K562 (cell line): ENCODE results near the gene TM7SF3. TPM values are rescaled to one million over a fixed set of nuclear protein-coding genes. Genes with fewer than 3 reads are reported as not detected.

Experiments
- BACH1 ChIP-seq: fragments of 200-800 bp; sonication (Bioruptor generic); IDR thresholded peaks from 2 replicates; pipeline ENCODE4 v1.6.1; 2016; ENCODE audit warnings: missing genetic modification characterization, missing compliant biosample characterization
- BRD9 ChIP-seq: fragments of 450-650 bp; IDR thresholded peaks from 2 replicates; pipeline ENCODE4 v1.6.1; 2018; ENCODE audit warnings: low read depth; ENCODE audit not compliant: partially characterized antibody
- CEBPB ChIP-seq: fragments of 450-650 bp; IDR thresholded peaks from 2 replicates; pipeline ENCODE4 v1.6.1; 2016; ENCODE audit warnings: missing genetic modification characterization, missing compliant biosample characterization
- ETV5 ChIP-seq: sonication (generic); formaldehyde crosslinking; IDR thresholded peaks from 2 replicates; pipeline ENCODE4 v1.4.0; 2020; ENCODE audit warnings: low read depth, mild to moderate bottlenecking, missing genetic modification reagents
- FOXJ3 ChIP-seq: sonication (generic); formaldehyde crosslinking; IDR thresholded peaks from 2 replicates; pipeline ENCODE4 v1.4.0; 2020; ENCODE audit warnings: mild to moderate bottlenecking, missing genetic modification reagents
- FOXP4 ChIP-seq: sonication (generic); formaldehyde crosslinking; IDR thresholded peaks from 2 replicates; pipeline ENCODE4 v1.8.0; 2022; ENCODE audit warnings: mild to moderate bottlenecking, missing genetic modification reagents, borderline replicate concordance
- GATA2 ChIP-seq: sonication (generic); formaldehyde crosslinking; IDR thresholded peaks from 2 replicates; pipeline ENCODE4 v1.4.0; 2020; ENCODE audit warnings: mild to moderate bottlenecking, missing genetic modification reagents
- GATAD2A ChIP-seq: fragments of 450-650 bp; IDR thresholded peaks from 2 replicates; pipeline ENCODE4 v1.6.1; 2017
- HMG20B ChIP-seq: fragments of 250-450 bp; sonication (Bioruptor Pico); IDR thresholded peaks from 2 replicates; pipeline ENCODE4 v1.5.0; 2021; ENCODE audit warnings: mild to moderate bottlenecking
- IRF2 ChIP-seq: sonication (generic); formaldehyde crosslinking; IDR thresholded peaks from 2 replicates; pipeline ENCODE4 v1.8.1; 2022; ENCODE audit warnings: mild to moderate bottlenecking, missing genetic modification reagents
- MCM7 ChIP-seq, 2 experiments: fragments of 450-650 bp; IDR thresholded peaks; 2 replicates each; pipeline ENCODE4 v1.6.1; 2016 to 2018
- MEIS2 ChIP-seq: fragments of 450-650 bp; IDR thresholded peaks from 2 replicates; pipeline ENCODE4 v1.6.1; 2014; ENCODE audit warnings: mild to moderate bottlenecking; ENCODE audit not compliant: partially characterized antibody
- NEUROD1 ChIP-seq: fragments of 150-350 bp; IDR thresholded peaks from 2 replicates; pipeline ENCODE4 v1.6.1; 2014; ENCODE audit warnings: borderline replicate concordance, low read length, low read depth; ENCODE audit not compliant: partially characterized antibody
- NR3C1 ChIP-seq: sonication (generic); formaldehyde crosslinking; IDR thresholded peaks from 2 replicates; pipeline ENCODE4 v1.8.1; 2022; ENCODE audit warnings: missing genetic modification reagents
- PHB ChIP-seq: fragments of 250-450 bp; sonication (Bioruptor Pico); IDR thresholded peaks from 2 replicates; pipeline ENCODE4 v1.5.0; 2021
- PPARD ChIP-seq: fragments of 250-450 bp; sonication (Bioruptor Pico); IDR thresholded peaks from 2 replicates; pipeline ENCODE4 v1.8.0; 2022; ENCODE audit warnings: inconsistent platforms, mild to moderate bottlenecking, moderate library complexity
- SMAD4 ChIP-seq: fragments of 250-450 bp; sonication (Bioruptor Pico); conservative IDR thresholded peaks from 2 replicates; pipeline ENCODE4 v1.8.0; 2021; ENCODE audit warnings: inconsistent platforms, mild to moderate bottlenecking, moderate library complexity
- SMARCE1 ChIP-seq: fragments of 450-650 bp; IDR thresholded peaks from 2 replicates; pipeline ENCODE4 v1.7.1; 2016; ENCODE audit warnings: mild to moderate bottlenecking
- STAT5B ChIP-seq: fragments of 250-450 bp; sonication (Bioruptor Pico); IDR thresholded peaks from 2 replicates; pipeline ENCODE4 v1.8.0; 2021; ENCODE audit warnings: mild to moderate bottlenecking, inconsistent platforms
- ZNF384 ChIP-seq: IDR thresholded peaks from 2 replicates; pipeline ENCODE4 v1.6.1; 2012; ENCODE audit warnings: low read depth, low read length, improper control_type of control experiment
- ZNF75A ChIP-seq: fragments of 450-650 bp; formaldehyde crosslinking; IDR thresholded peaks from 2 replicates; pipeline ENCODE4 v1.4.0; 2020; ENCODE audit warnings: mild to moderate bottlenecking
- polyA plus RNA-seq, 8 experiments: library from polyadenylated mRNA; depleted of rRNA in 4 of 8; stranded (reverse) in 5 of 8; unstranded in 3 of 8; fragments of >200 nt; fragmentation: Nextera tagmentation in 2 of 8; fragmentation: Illumina TruSeq in 1 of 8; extraction: Ambion mirVana in 2 of 8; extraction: Trizol in 1 of 8; gene quantifications; 2 replicates each; pipeline versions ENCODE4 v1.2.1 to v1.2.3, GENCODE V29; 2011 to 2014; ENCODE audit warnings: inconsistent platforms in 1 of 8, missing spikeins in 1 of 8
- total RNA-seq, 7 experiments: library from RNA; depleted of rRNA in 6 of 7; stranded (reverse); fragments of >200 nt in 6 of 7; fragmentation: Illumina TruSeq in 2 of 7; extraction: Trizol in 2 of 7; gene quantifications; 2 replicates each; pipeline versions ENCODE4 v1.2.1 to v1.2.3, GENCODE V29; 2011 to 2021; ENCODE audit warnings: low replicate concordance in 1 of 7
- TF ChIP-seq, protein P1 (sequence below): fragments of 250-450 bp; sonication (Bioruptor Pico); IDR thresholded peaks from 2 replicates; pipeline ENCODE4 v1.5.0; 2020; ENCODE audit warnings: mild to moderate bottlenecking
- TF ChIP-seq, protein P2 (sequence below): sonication (generic); formaldehyde crosslinking; IDR thresholded peaks from 2 replicates; pipeline ENCODE4 v1.8.0; 2022; ENCODE audit warnings: mild to moderate bottlenecking, low read depth, missing genetic modification reagents
- TF ChIP-seq, protein P3 (sequence below): fragments of 250-450 bp; sonication (Bioruptor Pico); IDR thresholded peaks from 2 replicates; pipeline ENCODE4 v1.9.0; 2021; ENCODE audit warnings: mild to moderate bottlenecking
- TF ChIP-seq, protein P4 (sequence below): fragments of 450-650 bp; formaldehyde crosslinking; IDR thresholded peaks from 2 replicates; pipeline ENCODE4 v1.4.0; 2020; ENCODE audit warnings: mild to moderate bottlenecking, moderate library complexity

Gene TM7SF3
- total and polyA plus RNA-seq, 9 of the 15 experiments (the other 6 are each of a cell fraction or from before 2014, with no cell fraction given) = 9.3 to 90.4 (median 24.8) TPM

GRCh38 chr12:27014085-27014858 is at the start of gene TM7SF3 (continued):
- TF ChIP-seq, protein P1, sequence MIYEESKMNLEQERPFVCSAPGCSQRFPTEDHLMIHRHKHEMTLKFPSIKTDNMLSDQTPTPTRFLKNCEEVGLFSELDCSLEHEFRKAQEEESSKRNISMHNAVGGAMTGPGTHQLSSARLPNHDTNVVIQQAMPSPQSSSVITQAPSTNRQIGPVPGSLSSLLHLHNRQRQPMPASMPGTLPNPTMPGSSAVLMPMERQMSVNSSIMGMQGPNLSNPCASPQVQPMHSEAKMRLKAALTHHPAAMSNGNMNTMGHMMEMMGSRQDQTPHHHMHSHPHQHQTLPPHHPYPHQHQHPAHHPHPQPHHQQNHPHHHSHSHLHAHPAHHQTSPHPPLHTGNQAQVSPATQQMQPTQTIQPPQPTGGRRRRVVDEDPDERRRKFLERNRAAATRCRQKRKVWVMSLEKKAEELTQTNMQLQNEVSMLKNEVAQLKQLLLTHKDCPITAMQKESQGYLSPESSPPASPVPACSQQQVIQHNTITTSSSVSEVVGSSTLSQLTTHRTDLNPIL (CRISPR knock-in tag) = no peak
- TF ChIP-seq MEIS2 = no peak
- TF ChIP-seq STAT5B = no peak
- TF ChIP-seq, protein P2, sequence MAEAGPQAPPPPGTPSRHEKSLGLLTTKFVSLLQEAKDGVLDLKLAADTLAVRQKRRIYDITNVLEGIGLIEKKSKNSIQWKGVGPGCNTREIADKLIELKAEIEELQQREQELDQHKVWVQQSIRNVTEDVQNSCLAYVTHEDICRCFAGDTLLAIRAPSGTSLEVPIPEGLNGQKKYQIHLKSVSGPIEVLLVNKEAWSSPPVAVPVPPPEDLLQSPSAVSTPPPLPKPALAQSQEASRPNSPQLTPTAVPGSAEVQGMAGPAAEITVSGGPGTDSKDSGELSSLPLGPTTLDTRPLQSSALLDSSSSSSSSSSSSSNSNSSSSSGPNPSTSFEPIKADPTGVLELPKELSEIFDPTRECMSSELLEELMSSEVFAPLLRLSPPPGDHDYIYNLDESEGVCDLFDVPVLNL = no peak
- no peak for TF ChIP-seq FOXJ3 (CRISPR knock-in tag)
- no peak for TF ChIP-seq ZNF384
- TF ChIP-seq CEBPB (tag) = peak; percentile 81
- TF ChIP-seq SMARCE1 = no peak
- TF ChIP-seq BRD9 = no peak
- TF ChIP-seq BACH1 (tag) = 0 out of 2 replicates have a peak, but pooled peaks have one; percentile 32
- TF ChIP-seq SMAD4 (CRISPR knock-in tag) = peak; percentile 82
- TF ChIP-seq PPARD (CRISPR knock-in tag) = no peak
- TF ChIP-seq NEUROD1 = no peak
- no peak for TF ChIP-seq ETV5 (CRISPR knock-in tag)
- no peak for TF ChIP-seq HMG20B (CRISPR knock-in tag)
- TF ChIP-seq MCM7 (IDR thresholded peaks at IDR 0.05) = no peak
- no peak for TF ChIP-seq GATAD2A
- TF ChIP-seq GATA2 (CRISPR knock-in tag) = no peak
- TF ChIP-seq NR3C1 (CRISPR knock-in tag) = no peak
- no peak for TF ChIP-seq FOXP4 (CRISPR knock-in tag)
- no peak for TF ChIP-seq IRF2 (CRISPR knock-in tag)
- TF ChIP-seq, protein P3, sequence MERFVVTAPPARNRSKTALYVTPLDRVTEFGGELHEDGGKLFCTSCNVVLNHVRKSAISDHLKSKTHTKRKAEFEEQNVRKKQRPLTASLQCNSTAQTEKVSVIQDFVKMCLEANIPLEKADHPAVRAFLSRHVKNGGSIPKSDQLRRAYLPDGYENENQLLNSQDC (CRISPR knock-in tag) = no peak
- TF ChIP-seq ZNF75A (CRISPR knock-in tag) = no peak
- TF ChIP-seq, protein P4, sequence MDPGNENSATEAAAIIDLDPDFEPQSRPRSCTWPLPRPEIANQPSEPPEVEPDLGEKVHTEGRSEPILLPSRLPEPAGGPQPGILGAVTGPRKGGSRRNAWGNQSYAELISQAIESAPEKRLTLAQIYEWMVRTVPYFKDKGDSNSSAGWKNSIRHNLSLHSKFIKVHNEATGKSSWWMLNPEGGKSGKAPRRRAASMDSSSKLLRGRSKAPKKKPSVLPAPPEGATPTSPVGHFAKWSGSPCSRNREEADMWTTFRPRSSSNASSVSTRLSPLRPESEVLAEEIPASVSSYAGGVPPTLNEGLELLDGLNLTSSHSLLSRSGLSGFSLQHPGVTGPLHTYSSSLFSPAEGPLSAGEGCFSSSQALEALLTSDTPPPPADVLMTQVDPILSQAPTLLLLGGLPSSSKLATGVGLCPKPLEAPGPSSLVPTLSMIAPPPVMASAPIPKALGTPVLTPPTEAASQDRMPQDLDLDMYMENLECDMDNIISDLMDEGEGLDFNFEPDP (CRISPR knock-in tag) = no peak
- TF ChIP-seq PHB = no peak
